GM18526 (cell line): ENCODE results near the gene FOXI2.

Source experiments
- POLR2A ChIP-seq: IDR thresholded peaks from 3 replicates; pipeline ENCODE4 v1.6.1; 2011; ENCODE audit not compliant: insufficient read length; ENCODE audit errors: extremely low read depth

Gene FOXI2

DNA sequence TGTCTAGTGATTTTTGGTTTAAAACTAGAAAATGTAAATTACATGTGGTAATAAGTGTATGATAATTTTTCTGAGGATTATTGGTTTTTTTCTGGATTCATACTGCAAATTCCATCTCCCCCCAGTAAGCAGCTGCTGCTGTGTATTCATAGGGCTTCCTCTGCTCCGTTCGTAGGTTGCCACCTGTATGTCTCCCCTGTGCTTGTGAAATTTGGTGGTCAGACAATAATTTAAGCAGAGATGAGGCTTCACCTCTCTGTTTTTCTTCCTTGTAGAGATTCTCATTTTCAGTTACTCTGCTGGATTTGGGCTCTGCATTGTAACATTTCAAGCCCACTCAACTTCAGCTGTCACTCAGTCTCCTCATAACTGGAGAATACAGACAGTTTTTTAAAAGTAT is 50.9 kb downstream of the FOXI2 start:
- TF ChIP-seq POLR2A: no peak

DNA sequence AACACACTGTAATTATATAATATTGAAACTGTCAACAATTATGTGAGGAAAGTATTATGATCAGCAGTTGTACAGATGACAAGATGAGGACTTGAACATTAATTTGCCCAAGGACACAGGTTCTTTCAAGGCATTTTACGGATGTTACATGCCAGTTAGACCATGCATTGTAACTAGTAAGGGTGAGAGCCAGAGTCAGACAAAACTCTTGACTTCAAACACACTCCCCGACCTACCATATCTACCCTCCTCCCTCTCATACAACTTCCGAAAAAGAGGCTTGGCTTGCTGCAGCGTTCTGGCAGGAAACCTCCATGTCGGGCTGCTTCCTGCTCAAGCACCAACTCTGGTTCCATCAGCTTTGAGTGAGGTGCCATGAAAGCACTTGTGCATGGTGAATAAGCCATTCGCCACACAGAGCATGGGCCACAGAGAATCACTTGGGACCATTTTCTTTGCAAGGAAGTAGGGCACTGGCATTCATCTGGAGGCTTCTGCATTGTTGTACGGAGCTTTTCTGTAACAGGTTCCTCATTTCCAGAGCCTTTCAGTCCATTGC is 53.2 kb downstream of the FOXI2 start:
- TF ChIP-seq POLR2A: no peak
